Measurements from ENCODE around the gene FAM120AOS. TPM values are rescaled to one million over a fixed set of nuclear protein-coding genes. Genes with fewer than 3 reads are reported as not detected.

The FAM120AOS gene
- total RNA-seq, 1 donor from 2014 or later = 19.9 TPM

- TF ChIP-seq CTCF (IDR thresholded peaks at IDR 0.05) = no peak
- peaks cover 0 to 2% of the 10 kb centered on the region in 2 donors for H3K4me1 ChIP-seq
- DNase-seq (ENCODE audit: low spot score in 2 of 2) = no peak
- H3K36me3 ChIP-seq = peaks cover 0 to 21% of the 10 kb centered on the region in 2 donors
- H3K4me3 ChIP-seq = no peak overlapping the region
- intact Hi-C loops (cut with DNase I) = no loop called here
- H3K27ac ChIP-seq = no peak overlapping the region
- H3K9me3 ChIP-seq = no peaks in the 10 kb centered on the region
- H3K27me3 ChIP-seq = no peaks in the 10 kb centered on the region
Observed at GRCh38 chr9:93475108-93475507, 21.7 kb upstream of the FAM120AOS start.

GRCh38 chr9:93473411-93473810, 20.0 kb upstream of the FAM120AOS start:
- intact Hi-C loops (cut with DNase I) = no loop called here
- Histone ChIP-seq H3K36me3 (peaks cover 0 to 17% of the 10 kb centered on the region in 2 donors), H3K27me3 (no peaks in the 10 kb centered on the region), H3K4me1 (peaks cover 0 to 6% of the 10 kb centered on the region in 2 donors), H3K27ac (no peak overlapping the region), H3K4me3 (no peak overlapping the region), H3K9me3 (no peaks in the 10 kb centered on the region)
- no peak for TF ChIP-seq CTCF (IDR thresholded peaks at IDR 0.05)
- DNase-seq (ENCODE audit: low spot score in 2 of 2) = no peak

- H3K4me1 ChIP-seq = peaks cover 0 to 14% of the 10 kb centered on the region in 2 donors
- no peak overlapping the region for H3K27ac ChIP-seq
- no peak for TF ChIP-seq CTCF (IDR thresholded peaks at IDR 0.05)
- no peaks in the 10 kb centered on the region for H3K36me3 ChIP-seq
- no peaks in the 10 kb centered on the region for H3K9me3 ChIP-seq
- no peak for DNase-seq (ENCODE audit: low spot score in 2 of 2)
- H3K27me3 ChIP-seq = no peaks in the 10 kb centered on the region
- H3K4me3 ChIP-seq = no peak overlapping the region
- intact Hi-C loops (cut with DNase I) = no loop called here
Observed at GRCh38 chr9:93471124-93471523, 17.7 kb upstream of the FAM120AOS start.

GRCh38 chr9:93470391-93470790, 17.0 kb upstream of the FAM120AOS start:
- Histone ChIP-seq H3K4me1 (peaks cover 0 to 14% of the 10 kb centered on the region in 2 donors), H3K36me3 (no peaks in the 10 kb centered on the region), H3K27me3 (no peaks in the 10 kb centered on the region), H3K9me3 (no peaks in the 10 kb centered on the region), H3K27ac (no peak overlapping the region), H3K4me3 (no peak overlapping the region)
- intact Hi-C loops (cut with DNase I) = no loop called here
- DNase-seq (ENCODE audit: low spot score in 2 of 2) = no peak
- TF ChIP-seq CTCF (IDR thresholded peaks at IDR 0.05) = no peak

- Histone ChIP-seq H3K27me3 (no peaks in the 10 kb centered on the region), H3K4me3 (peak overlapping the region in 1 of 2 donors; percentile 36), H3K36me3 (no peaks in the 10 kb centered on the region), H3K4me1 (peaks cover 0 to 14% of the 10 kb centered on the region in 2 donors), H3K27ac (no peak overlapping the region), H3K9me3 (no peaks in the 10 kb centered on the region)
- no peak for TF ChIP-seq CTCF (IDR thresholded peaks at IDR 0.05)
- intact Hi-C loops (cut with DNase I) = no loop called here
- DNase-seq (ENCODE audit: low spot score in 2 of 2) = no peak
Observed at GRCh38 chr9:93468763-93469456, 15.5 kb upstream of the FAM120AOS start.

All from ascending aorta (tissue), 2 donors.